IPS DF 6.9 (cell line): ENCODE results near the gene RAI14.
A peak's percentile ranks its signal among the peaks of the same experiment; 100 is the strongest.

Experiments used
- DNase-seq: peaks from one replicate; pipeline ENCODE4 v3.0.0-alpha.2; 2013; ENCODE audit warnings: low read depth, low spot score
- H3K27ac ChIP-seq: one replicate; pipeline ENCODE4 v1.5.1; 2013; ENCODE audit warnings: low read length, control low read depth
- H3K27me3 ChIP-seq: 2 replicates; pipeline ENCODE4 v1.6.1; 2013; ENCODE audit warnings: mild to moderate bottlenecking, low read length; ENCODE audit not compliant: control insufficient read depth, insufficient read depth
- H3K36me3 ChIP-seq: 2 replicates; pipeline ENCODE4 v1.6.1; 2013; ENCODE audit warnings: low read length; ENCODE audit not compliant: control insufficient read depth, insufficient read depth
- H3K4me1 ChIP-seq: 2 replicates; pipeline ENCODE4 v1.6.1; 2013; ENCODE audit warnings: low read length; ENCODE audit not compliant: control insufficient read depth, insufficient read depth
- H3K4me3 ChIP-seq: 2 replicates; pipeline ENCODE4 v1.5.1; 2013; ENCODE audit warnings: mild to moderate bottlenecking, low read length
- H3K9me3 ChIP-seq: 2 replicates; pipeline ENCODE4 v1.6.1; 2013; ENCODE audit warnings: low read length, inconsistent platforms; ENCODE audit not compliant: control insufficient read depth, insufficient read depth
- WGBS: extraction: QIAGEN DNeasy Blood & Tissue Kit; methylation state at CpG from one replicate; pipeline ENCODE4 v1.1.7; 2013; ENCODE audit warnings: mixed read lengths, missing lambda C conversion rate; ENCODE audit not compliant: insufficient read length, insufficient coverage; 5-methylcytosine and 5-hydroxymethylcytosine counted together

Gene RAI14

DNA sequence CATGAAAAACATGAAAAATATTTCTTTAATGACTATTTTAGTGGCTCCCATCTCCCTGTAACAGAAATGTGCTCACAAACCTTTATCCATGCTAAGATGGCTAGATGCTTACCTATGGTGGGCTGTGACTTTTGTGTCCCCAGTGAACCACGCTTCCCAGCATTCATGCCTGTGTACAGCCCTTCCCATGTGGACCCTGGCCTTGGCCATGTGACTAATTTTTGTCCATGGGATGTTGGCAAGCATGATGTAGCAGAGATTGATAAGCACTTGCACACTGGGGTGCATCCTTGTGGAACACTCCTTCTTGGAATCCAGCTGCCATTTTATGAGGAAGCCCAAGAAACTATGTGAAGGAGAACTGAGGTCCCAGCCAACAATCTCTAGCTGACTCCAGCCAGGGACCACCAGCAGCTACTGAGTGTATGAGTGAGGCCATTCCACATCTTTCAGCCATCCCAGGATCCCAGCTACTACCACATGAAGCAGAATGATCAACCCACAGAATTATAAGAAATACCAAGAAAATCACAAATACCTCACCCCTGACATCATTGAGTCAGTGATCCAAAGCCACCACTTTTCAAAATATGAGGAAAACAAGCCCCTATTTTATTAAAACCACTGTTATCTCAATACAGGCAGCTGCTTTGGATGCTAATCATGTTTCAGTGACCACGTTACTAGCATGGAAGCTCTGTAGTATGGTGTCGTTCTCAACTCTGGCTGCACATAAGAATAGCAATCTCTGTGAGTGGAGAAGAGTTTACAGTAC lies 16.1 kb upstream of the RAI14 start:
- no peaks in the 10 kb centered on the region for H3K9me3 ChIP-seq
- H3K36me3 ChIP-seq, result no peaks in the 10 kb centered on the region
- DNase-seq, result no peak
- H3K4me1 ChIP-seq, result no peaks in the 10 kb centered on the region
- no peak overlapping the region for H3K4me3 ChIP-seq
- no CpG with 5 or more reads among the region's 3 CpGs for WGBS
- H3K27ac ChIP-seq, result no peak overlapping the region
- H3K27me3 ChIP-seq, result no peaks in the 10 kb centered on the region

DNA sequence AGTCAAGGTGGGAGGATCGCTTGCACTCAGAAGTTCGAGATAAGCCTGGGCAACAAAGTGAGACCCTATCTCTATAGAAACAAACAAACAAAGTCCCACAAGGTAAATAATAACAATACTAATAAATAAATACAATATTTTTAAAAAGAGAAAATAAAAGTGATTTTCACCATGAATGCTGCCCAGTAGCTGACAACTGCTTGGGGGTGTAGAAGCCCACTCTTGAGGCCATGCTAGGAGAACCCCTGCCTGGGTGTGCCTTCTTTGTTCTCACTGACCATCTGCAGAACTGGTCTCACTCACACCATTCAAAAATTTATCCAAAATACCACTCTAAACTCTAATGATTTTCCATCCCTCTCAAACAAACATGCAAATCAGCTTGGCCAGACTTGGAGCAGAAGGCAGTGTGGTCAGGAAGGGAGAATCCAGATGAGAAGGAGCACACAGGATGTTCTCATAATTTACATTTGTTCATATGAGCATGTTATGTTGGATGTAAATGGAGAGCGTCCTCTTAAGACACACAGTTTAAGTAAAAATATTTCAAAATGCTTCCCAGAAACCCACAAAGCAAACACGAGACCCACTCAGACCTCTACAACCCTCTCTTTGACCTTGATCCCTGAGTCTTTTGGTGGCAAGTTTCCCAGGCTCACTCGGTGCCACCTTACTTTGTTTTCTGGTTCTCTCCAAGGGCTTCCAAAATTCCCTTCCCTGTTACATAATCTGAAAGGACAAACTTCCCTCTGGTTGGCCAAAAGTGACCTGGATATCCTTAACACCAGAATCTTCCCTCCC lies 7.9 kb upstream of the RAI14 start:
- Histone ChIP-seq H3K27me3 (no peaks in the 10 kb centered on the region), H3K4me3 (no peak overlapping the region), H3K36me3 (no peaks in the 10 kb centered on the region), H3K27ac (no peak overlapping the region), H3K9me3 (no peaks in the 10 kb centered on the region), H3K4me1 (no peaks in the 10 kb centered on the region)
- no peak for DNase-seq
- no CpG with 5 or more reads among the region's 5 CpGs for WGBS

DNA sequence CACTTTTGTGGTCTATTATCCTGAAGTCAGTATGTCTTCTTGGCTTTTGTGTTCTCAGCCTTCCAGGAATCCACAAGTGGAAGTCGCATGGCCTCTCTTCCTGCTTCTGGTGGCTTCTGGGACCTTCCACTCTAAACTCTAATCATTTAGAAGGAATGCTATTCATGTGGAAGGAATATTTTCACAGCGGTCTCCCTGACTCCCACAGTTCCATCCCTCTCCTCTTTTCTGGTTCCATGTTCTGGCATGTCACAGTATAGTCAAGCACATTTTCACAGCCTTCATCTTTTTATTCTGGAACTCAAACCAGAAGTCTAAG lies 7.3 kb upstream of the RAI14 start:
- H3K36me3 ChIP-seq, result no peaks in the 10 kb centered on the region
- H3K4me3 ChIP-seq, result no peak overlapping the region
- no peaks in the 10 kb centered on the region for H3K27me3 ChIP-seq
- WGBS, result no CpG with 5 or more reads among the region's 2 CpGs
- H3K4me1 ChIP-seq, result no peaks in the 10 kb centered on the region
- no peak for DNase-seq
- no peak overlapping the region for H3K27ac ChIP-seq
- no peaks in the 10 kb centered on the region for H3K9me3 ChIP-seq

DNA sequence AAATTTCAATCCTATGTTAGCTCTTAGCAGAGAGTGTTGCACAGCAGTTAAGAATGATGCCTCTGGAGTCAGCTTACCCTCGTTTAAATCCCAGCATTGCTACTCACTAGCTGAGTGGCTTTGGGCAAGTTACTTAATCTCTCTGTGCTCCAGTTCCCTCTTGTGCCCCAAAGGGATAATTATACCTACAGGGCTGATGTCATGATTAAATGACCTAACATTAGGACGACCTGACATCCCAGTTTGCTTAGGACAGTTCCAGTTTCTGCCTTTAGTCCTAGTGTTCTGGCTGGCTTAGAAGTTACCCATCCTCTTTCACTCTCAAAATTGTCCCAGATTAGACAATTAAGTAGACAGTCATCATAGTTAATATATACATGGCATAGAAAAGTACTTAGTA lies 4.3 kb upstream of the RAI14 start:
- Histone ChIP-seq H3K4me1 (peaks cover 3% of the 10 kb centered on the region; the same call in 1 of the 2 replicates), H3K36me3 (no peaks in the 10 kb centered on the region), H3K27me3 (no peaks in the 10 kb centered on the region), H3K27ac (no peak overlapping the region), H3K4me3 (no peak overlapping the region), H3K9me3 (no peaks in the 10 kb centered on the region)
- no peak for DNase-seq
- WGBS, result no CpG with 5 or more reads among the region's 2 CpGs

DNA sequence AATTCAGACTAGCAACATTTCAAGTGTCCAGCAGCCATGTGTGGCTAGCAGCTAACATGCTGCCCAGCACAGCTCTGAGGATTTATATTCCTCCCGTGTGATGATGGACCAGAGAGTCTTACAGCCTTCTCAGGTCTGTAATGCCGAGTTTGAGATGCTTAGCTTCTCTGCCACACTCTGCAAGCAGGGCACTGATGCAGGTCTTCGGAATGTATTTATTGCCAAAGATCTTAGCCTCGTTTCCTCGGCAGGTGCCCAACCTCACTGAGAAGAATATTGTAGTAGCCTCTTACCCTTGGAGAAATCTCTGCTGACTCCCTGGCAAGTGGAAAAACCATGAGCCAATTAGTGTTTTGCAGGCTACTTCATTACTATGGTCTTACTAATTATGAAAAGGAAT lies 3.7 kb upstream of the RAI14 start:
- no CpG with 5 or more reads among the region's 5 CpGs for WGBS
- Histone ChIP-seq H3K9me3 (no peaks in the 10 kb centered on the region), H3K4me3 (no peak overlapping the region), H3K27me3 (no peaks in the 10 kb centered on the region), H3K4me1 (peaks cover 3% of the 10 kb centered on the region; the same call in 1 of the 2 replicates), H3K36me3 (no peaks in the 10 kb centered on the region), H3K27ac (no peak overlapping the region)
- DNase-seq, result no peak

DNA sequence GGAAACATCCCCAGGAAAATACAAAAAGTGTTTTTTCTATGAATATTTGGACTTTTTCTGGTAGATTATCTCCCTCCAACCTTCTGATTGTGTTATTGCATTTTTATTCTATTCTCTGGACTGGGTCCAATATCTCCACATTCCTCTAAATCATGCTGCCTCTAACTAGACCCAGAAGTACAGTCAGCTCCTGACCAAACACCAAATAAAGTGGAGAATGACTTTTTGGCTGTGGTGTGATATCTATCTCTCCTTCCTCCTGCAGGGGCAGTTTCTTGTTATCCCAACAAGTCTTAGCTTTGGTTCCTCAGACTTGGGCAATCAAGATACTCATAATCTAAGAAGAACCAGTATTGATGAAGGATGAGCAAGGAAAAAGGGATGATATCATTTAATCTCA lies 3.2 kb upstream of the RAI14 start:
- Histone ChIP-seq H3K36me3 (no peaks in the 10 kb centered on the region), H3K27me3 (no peaks in the 10 kb centered on the region), H3K4me3 (no peak overlapping the region), H3K4me1 (peaks cover 3% of the 10 kb centered on the region; the same call in 1 of the 2 replicates), H3K27ac (no peak overlapping the region), H3K9me3 (no peaks in the 10 kb centered on the region)
- no peak for DNase-seq

DNA sequence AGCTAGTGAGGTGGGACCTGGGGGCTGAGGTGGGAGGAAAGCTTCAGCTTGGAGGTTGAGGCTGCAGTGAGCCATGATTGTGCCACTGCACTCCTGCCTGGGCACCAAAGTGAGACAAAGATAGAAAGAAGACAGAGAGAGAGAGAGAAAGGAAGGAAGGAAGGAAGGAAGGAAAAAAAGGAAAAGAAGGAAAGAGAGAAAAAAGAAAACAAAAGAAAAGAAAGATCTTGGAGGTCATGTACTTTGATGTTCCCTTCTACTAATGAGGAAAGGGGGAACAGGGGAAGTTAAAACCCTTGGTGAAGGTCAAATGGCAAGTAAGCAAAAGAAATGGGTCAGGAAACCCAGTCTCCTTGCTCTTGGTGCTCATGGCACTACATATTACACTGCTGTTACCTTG lies 2.4 kb upstream of the RAI14 start:
- H3K36me3 ChIP-seq, result no peaks in the 10 kb centered on the region
- H3K27ac ChIP-seq, result no peak overlapping the region
- no peak for DNase-seq
- H3K4me1 ChIP-seq, result peaks cover 3% of the 10 kb centered on the region; the same call in 1 of the 2 replicates
- H3K27me3 ChIP-seq, result no peaks in the 10 kb centered on the region
- H3K4me3 ChIP-seq, result no peak overlapping the region
- no peaks in the 10 kb centered on the region for H3K9me3 ChIP-seq

DNA sequence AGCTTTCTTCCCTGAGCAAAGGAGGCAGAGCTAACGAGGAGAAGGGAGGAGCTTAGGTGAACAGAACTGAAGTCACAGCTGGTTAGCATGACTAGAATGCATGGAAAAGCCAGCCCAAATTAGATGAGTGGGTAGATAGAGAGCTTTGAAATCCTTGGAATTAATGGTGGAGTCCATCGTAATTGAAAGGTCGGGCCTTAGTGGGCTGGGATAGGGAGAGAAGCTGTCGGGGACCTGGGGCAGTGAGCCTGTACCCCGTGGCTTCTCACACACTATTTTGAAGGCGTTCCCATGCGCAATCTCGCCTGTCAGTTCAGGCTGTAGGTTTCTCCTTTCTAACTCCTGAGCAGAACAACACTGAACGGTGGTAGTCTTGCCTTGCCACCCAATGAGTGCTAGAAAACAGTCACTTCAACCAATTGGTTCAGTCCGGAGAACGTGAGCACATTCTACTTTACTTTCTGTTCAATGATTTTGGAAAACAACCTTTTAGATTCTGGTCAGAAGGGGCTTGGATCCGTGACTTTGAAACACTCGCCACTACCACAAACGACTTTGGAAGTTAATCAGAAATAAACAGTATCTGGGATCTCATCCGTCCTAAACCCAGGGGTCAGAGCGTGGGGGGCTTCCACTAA lies 655 bp upstream of the RAI14 start:
- peak overlapping the region; percentile 93; the same call in 1 of the 2 replicates for H3K4me3 ChIP-seq
- DNase-seq, result no peak
- no peak overlapping the region for H3K27ac ChIP-seq
- no CpG with 5 or more reads among the region's 16 CpGs for WGBS
- peaks cover 3% of the 10 kb centered on the region; the same call in 1 of the 2 replicates for H3K4me1 ChIP-seq
- H3K9me3 ChIP-seq, result no peaks in the 10 kb centered on the region
- no peaks in the 10 kb centered on the region for H3K36me3 ChIP-seq
- no peaks in the 10 kb centered on the region for H3K27me3 ChIP-seq

DNA sequence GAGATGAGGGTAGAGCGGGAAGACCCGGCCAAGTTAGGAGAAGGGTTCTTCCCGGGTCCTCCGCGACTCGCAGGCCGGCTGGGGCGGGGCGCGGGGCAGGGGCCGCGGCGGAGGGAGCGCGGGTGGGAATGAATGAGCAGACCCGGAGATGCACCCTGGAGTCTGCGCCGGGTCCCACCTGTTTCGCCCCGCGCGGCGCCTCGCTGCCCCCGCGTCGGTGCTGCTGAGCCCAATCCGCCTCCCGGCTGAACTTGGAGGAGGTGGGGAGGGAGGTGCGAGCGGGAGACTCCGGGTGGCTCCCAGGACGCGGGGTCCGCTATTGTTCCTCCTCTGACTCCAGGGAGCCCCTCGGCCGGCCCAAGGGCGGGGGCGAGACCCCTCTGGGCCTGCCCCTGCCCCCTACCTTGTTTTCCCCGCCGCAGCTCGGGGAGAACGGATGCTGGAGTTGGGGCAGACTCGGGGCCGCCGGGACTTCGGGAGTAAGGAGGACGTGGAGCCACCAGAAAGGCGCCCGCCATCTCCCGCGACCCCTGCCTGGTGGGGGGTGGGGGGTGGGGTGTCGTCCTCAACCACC lies 659 bp downstream of the RAI14 start:
- Histone ChIP-seq H3K36me3 (no peaks in the 10 kb centered on the region), H3K27ac (no peak overlapping the region), H3K4me3 (peak overlapping the region; percentile 93), H3K9me3 (no peaks in the 10 kb centered on the region), H3K27me3 (no peaks in the 10 kb centered on the region), H3K4me1 (peaks cover 5% of the 10 kb centered on the region; the same call in 1 of the 2 replicates)
- WGBS, result no CpG with 5 or more reads among the region's 53 CpGs
- DNase-seq, result no peak

DNA sequence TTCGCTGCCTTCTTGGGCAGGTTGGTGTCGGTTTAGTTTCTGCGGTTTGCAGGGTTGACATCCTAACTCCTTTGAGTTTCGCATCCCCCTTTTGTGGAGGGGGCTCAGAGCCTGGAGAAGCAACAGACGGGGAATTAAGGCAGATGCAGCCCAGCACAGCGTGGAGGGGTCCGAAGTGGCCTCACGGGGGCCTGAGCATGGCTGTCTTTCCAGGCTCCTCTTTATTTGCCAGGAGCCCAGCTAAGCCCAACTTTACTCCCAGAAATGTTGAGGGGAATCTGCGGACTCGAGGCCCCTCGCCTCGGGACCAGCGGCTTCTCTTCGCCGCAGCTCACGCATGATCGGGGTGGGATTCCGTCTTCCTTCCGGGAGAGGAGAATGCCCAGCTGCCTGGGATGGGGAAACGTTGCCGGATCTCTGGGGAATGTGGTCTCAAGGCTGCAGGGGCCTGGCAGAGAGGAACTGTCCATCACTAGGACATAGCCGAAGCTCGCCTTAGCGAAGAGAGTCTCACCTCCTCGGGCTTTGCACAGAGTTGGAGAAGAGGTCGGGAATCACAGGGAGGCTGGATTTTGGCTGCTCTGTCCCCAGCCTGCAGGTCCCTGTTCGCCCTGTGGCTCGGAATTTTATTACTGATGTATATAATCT lies 1.3 kb downstream of the RAI14 start:
- peak overlapping the region; percentile 93; the same call in 1 of the 2 replicates for H3K4me3 ChIP-seq
- no CpG with 5 or more reads among the region's 28 CpGs for WGBS
- no peaks in the 10 kb centered on the region for H3K36me3 ChIP-seq
- H3K4me1 ChIP-seq, result peaks cover 5% of the 10 kb centered on the region; the same call in 1 of the 2 replicates
- H3K9me3 ChIP-seq, result no peaks in the 10 kb centered on the region
- H3K27me3 ChIP-seq, result no peaks in the 10 kb centered on the region
- no peak for DNase-seq
- no peak overlapping the region for H3K27ac ChIP-seq
